SK-N-MC (cell line): ENCODE data around the gene FAM107B.

ENCODE experiments used
- DNase-seq: peaks from one replicate; pipeline ENCODE4 v3.0.0-alpha.2; 2011; ENCODE audit warnings: low read depth, low spot score
- H3K27ac ChIP-seq: fragments of 200-600 bp; sonication (generic); 2 replicates; pipeline ENCODE4 v1.5.1; 2016; ENCODE audit warnings: mixed run types
- H3K36me3 ChIP-seq: fragments of 200-600 bp; sonication (generic); 2 replicates; pipeline ENCODE4 v1.6.1; 2017; ENCODE audit warnings: antibody characterized with exemption, low read length, mixed read lengths; ENCODE audit not compliant: insufficient read depth
- H3K4me3 ChIP-seq: fragments of 200-600 bp; sonication (generic); 2 replicates; pipeline ENCODE4 v1.5.1; 2016
- H3K9ac ChIP-seq: fragments of 200-600 bp; sonication (generic); 2 replicates; pipeline ENCODE4 v1.8.0; 2017; ENCODE audit warnings: mixed run types, mixed read lengths; ENCODE audit not compliant: insufficient read length
- H3K9me3 ChIP-seq: fragments of 200-600 bp; sonication (generic); 2 replicates; pipeline ENCODE4 v1.6.1; 2017; ENCODE audit warnings: low read depth, mild to moderate bottlenecking, antibody characterized with exemption, low read length, moderate library complexity, mixed read lengths
- EZH2 ChIP-seq: fragments of 200-600 bp; sonication (generic); IDR thresholded peaks from one replicate; pipeline ENCODE4 v1.6.1; 2017; ENCODE audit warnings: antibody characterized with exemption
- FOXP2 ChIP-seq: optimal IDR thresholded peaks from 2 replicates; pipeline ENCODE3; 2011; ENCODE audit warnings: mild to moderate bottlenecking, moderate library complexity; ENCODE audit not compliant: insufficient read depth; ENCODE audit errors: extremely low read length, control extremely low read depth
- POLR2AphosphoS5 ChIP-seq: IDR thresholded peaks from 2 replicates; pipeline ENCODE4 v1.6.1; 2012; ENCODE audit warnings: mild to moderate bottlenecking, low read depth, low read length, borderline replicate concordance

FAM107B gene

GRCh38 chr10:14552015-14552414, 222.7 kb downstream of the FAM107B start:
- DNase-seq = no peak
- Histone ChIP-seq H3K4me3 (no peak overlapping the region), H3K9ac (no peak overlapping the region)

GRCh38 chr10:14550471-14550981, 224.2 kb downstream of the FAM107B start:
- Histone ChIP-seq H3K9ac (no peak overlapping the region), H3K9me3 (no peaks in the 10 kb centered on the region), H3K27ac (no peak overlapping the region), H3K4me3 (no peak overlapping the region), H3K36me3 (no peaks in the 10 kb centered on the region)
- TF ChIP-seq EZH2 (no peak), POLR2AphosphoS5 (no peak), FOXP2 (no peak)
- no peak for DNase-seq

More at GRCh38 chr10:14552015-14552414, 222.7 kb downstream of the FAM107B start:
- Histone ChIP-seq H3K27ac (no peak overlapping the region), H3K9me3 (no peaks in the 10 kb centered on the region), H3K36me3 (no peaks in the 10 kb centered on the region)
- TF ChIP-seq EZH2 = no peak
- no peak for TF ChIP-seq POLR2AphosphoS5
- no peak for TF ChIP-seq FOXP2

GRCh38 chr10:14549496-14549895, 225.2 kb downstream of the FAM107B start:
- no peak overlapping the region for H3K27ac ChIP-seq
- H3K4me3 ChIP-seq = no peak overlapping the region
- H3K9ac ChIP-seq = no peak overlapping the region
- no peaks in the 10 kb centered on the region for H3K36me3 ChIP-seq
- TF ChIP-seq EZH2 (no peak), FOXP2 (no peak), POLR2AphosphoS5 (no peak)
- no peak for DNase-seq
- no peaks in the 10 kb centered on the region for H3K9me3 ChIP-seq

- no peak overlapping the region for H3K27ac ChIP-seq
- no peak overlapping the region for H3K9ac ChIP-seq
- H3K9me3 ChIP-seq = no peaks in the 10 kb centered on the region
- no peak overlapping the region for H3K4me3 ChIP-seq
- no peaks in the 10 kb centered on the region for H3K36me3 ChIP-seq
- TF ChIP-seq POLR2AphosphoS5 (no peak), FOXP2 (no peak), EZH2 (no peak)
- DNase-seq = no peak
Observed at GRCh38 chr10:14548970-14549369, 225.7 kb downstream of the FAM107B start.

GRCh38 chr10:14548474-14548873, 226.2 kb downstream of the FAM107B start:
- TF ChIP-seq POLR2AphosphoS5 (no peak), EZH2 (no peak), FOXP2 (no peak)
- no peak overlapping the region for H3K9ac ChIP-seq
- H3K4me3 ChIP-seq = no peak overlapping the region
- H3K36me3 ChIP-seq = no peaks in the 10 kb centered on the region
- no peak for DNase-seq
- no peaks in the 10 kb centered on the region for H3K9me3 ChIP-seq
- H3K27ac ChIP-seq = no peak overlapping the region

- no peak for DNase-seq
- H3K27ac ChIP-seq = no peak overlapping the region
- no peak overlapping the region for H3K9ac ChIP-seq
- H3K36me3 ChIP-seq = no peaks in the 10 kb centered on the region
- TF ChIP-seq FOXP2 = no peak
- TF ChIP-seq EZH2 = no peak
- no peak for TF ChIP-seq POLR2AphosphoS5
- H3K9me3 ChIP-seq = no peaks in the 10 kb centered on the region
- no peak overlapping the region for H3K4me3 ChIP-seq
Observed at GRCh38 chr10:14547816-14548215, 226.9 kb downstream of the FAM107B start.

- Histone ChIP-seq H3K9me3 (no peaks in the 10 kb centered on the region), H3K27ac (no peak overlapping the region), H3K4me3 (no peak overlapping the region), H3K36me3 (no peaks in the 10 kb centered on the region), H3K9ac (no peak overlapping the region)
- TF ChIP-seq POLR2AphosphoS5 (no peak), FOXP2 (no peak), EZH2 (no peak)
- DNase-seq = no peak
Observed at GRCh38 chr10:14545827-14546226, 228.9 kb downstream of the FAM107B start.

GRCh38 chr10:14543904-14544210, 230.8 kb downstream of the FAM107B start:
- Histone ChIP-seq H3K9ac (no peak overlapping the region), H3K27ac (no peak overlapping the region), H3K4me3 (no peak overlapping the region), H3K9me3 (no peaks in the 10 kb centered on the region), H3K36me3 (no peaks in the 10 kb centered on the region)
- TF ChIP-seq FOXP2 = no peak
- no peak for TF ChIP-seq EZH2
- no peak for TF ChIP-seq POLR2AphosphoS5
- no peak for DNase-seq

- Histone ChIP-seq H3K9me3 (no peaks in the 10 kb centered on the region), H3K4me3 (no peak overlapping the region), H3K9ac (no peak overlapping the region), H3K36me3 (no peaks in the 10 kb centered on the region), H3K27ac (no peak overlapping the region)
- TF ChIP-seq POLR2AphosphoS5 = no peak
- TF ChIP-seq EZH2 = no peak
- TF ChIP-seq FOXP2 = no peak
- DNase-seq = no peak
Observed at GRCh38 chr10:14543046-14543903, 231.4 kb downstream of the FAM107B start.
